Psoas muscle (tissue), 8 donors: Measurements from ENCODE around the gene EXOC7. TPM values are rescaled to one million over a fixed set of nuclear protein-coding genes. Genes with fewer than 3 reads are reported as not detected.

ENCODE experiments used
- ATAC-seq, 4 donors: fragments of 200-7000 bp; cut with Tn5 transposase; one replicate each; pipeline ENCODE4 v1.9.1; 2020; ENCODE audit warnings: moderate library complexity in 3 of 4, mild to moderate bottlenecking in 2 of 4
- DNase-seq, 2 donors: peaks; one replicate each; pipeline ENCODE4 v3.0.0-alpha.2; 2020
- H3K27ac ChIP-seq: fragments of 200-600 bp; one replicate; pipeline ENCODE4 v1.8.0; 2022
- H3K27me3 ChIP-seq, 3 donors: fragments of 200-600 bp in 1 of 3; one replicate each; pipeline versions ENCODE4 v1.6.1 to v1.8.0; 2013 to 2022; ENCODE audit warnings: low read length in 2 of 3, mild to moderate bottlenecking in 2 of 3, moderate library complexity in 1 of 3; ENCODE audit not compliant: insufficient read depth in 3 of 3
- H3K36me3 ChIP-seq, 2 donors: fragments of 200-600 bp in 1 of 2; one replicate each; pipeline versions ENCODE4 v1.6.1 to v1.8.0; 2013 to 2022; ENCODE audit warnings: low read depth in 1 of 2, mild to moderate bottlenecking in 1 of 2, moderate library complexity in 1 of 2; ENCODE audit not compliant: insufficient read depth in 1 of 2
- H3K4me1 ChIP-seq: fragments of 200-600 bp; one replicate; pipeline ENCODE4 v1.8.0; 2022
- H3K4me3 ChIP-seq: fragments of 200-600 bp; one replicate; pipeline ENCODE4 v1.8.0; 2022; ENCODE audit warnings: mild to moderate bottlenecking
- H3K9me3 ChIP-seq: fragments of 200-600 bp; one replicate; pipeline ENCODE4 v1.8.0; 2022
- CTCF ChIP-seq: fragments of 200-600 bp; IDR thresholded peaks from one replicate; pipeline ENCODE4 v1.8.0; 2022; ENCODE audit warnings: antibody characterized with exemption
- WGBS, 3 donors: extraction: QIAGEN DNeasy Blood & Tissue Kit; methylation state at CpG; one replicate each; pipeline versions ENCODE4 v1.1.6 to v1.1.7; 2013; 5-methylcytosine and 5-hydroxymethylcytosine counted together
- intact Hi-C, 2 donors: fragments of 100-400 bp; cut with DNase I; formaldehyde crosslinking; loops; one replicate each; pipeline versions ENCODE4 v1.11.0 to v1.14.2; 2022
- polyA plus RNA-seq, 3 donors: library from polyadenylated mRNA; stranded (reverse); fragments of 200-250 nt; gene quantifications; one replicate each; pipeline ENCODE4 v1.2.3, GENCODE V29; 2013
- total RNA-seq, 4 donors: library from RNA; stranded (reverse); fragmentation: NEBNext Ultra II Directional in 2 of 4; extraction: Animal tissue kit (Norgen Biotek cat#: 25700) in 2 of 4; gene quantifications; one replicate each; pipeline versions ENCODE4 v1.2.1 to v1.2.4, GENCODE V29; 2021 to 2023
- donor health status: healthy with polysubstance abuse.
- donor health status: DM: no; HTN: no; CAD: no; lungs with moderate emphysema.
- donor health status: Bipolar disorder and iron deficiency.
- donor health status: healthy.
- donor health status: DM: yes; HTN: yes; CAD: no.
- donor health status: DM: no; HTN: no; CAD: no.
- donor health status: DM: no; HTN: no; CAD: no.
- donor health status: DM: yes; HTN: yes; CAD: no.

EXOC7 gene
- total and polyA plus RNA-seq, 7 donors = 26.3 to 61.0 (median 56.0) TPM

DNA sequence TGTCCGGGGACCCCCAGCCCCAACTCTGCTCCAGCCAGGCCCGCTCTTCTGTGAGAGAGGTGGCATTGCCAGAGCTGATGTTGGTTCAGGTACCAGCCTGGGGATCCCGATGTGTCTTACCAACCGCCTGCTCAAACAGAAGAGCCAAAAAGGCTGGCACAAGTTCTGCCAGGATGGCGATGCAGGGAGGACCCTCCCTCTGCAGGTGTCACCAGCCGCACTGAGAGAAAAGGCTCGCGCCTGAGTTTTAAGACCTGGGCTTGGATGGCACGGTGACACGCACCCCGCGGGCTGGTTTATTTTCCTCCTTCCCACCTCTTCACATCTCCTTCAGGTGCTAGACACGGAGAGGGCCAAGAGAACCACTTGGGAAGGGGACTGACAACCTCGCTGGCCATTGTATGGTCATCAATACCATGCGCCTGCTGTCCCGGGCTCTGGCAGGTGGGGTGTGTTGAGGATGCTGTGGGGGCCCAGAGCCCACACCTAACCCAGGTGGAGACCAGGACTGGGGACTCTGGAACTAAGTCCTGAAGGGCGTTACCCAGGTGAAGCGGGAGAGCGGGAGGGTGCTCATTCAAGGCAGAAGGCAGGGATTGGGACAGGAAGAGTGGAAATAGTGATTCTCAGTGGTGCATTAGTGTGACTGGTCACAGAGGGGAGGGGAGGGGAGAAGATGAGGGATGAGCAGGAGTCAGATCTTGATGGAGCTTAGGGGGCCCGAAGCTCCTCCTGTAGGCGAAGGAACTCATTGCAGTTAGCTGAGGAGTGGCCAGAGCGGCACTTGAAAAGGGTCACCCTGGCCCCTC, 21.2 kb upstream of the EXOC7 start:
- DNase-seq (no peak), ATAC-seq (no peak)
- H3K36me3 ChIP-seq = no peaks in the 10 kb centered on the region
- H3K27ac ChIP-seq = no peak overlapping the region
- TF ChIP-seq CTCF = no peak
- no peaks in the 10 kb centered on the region for H3K27me3 ChIP-seq
- intact Hi-C loops = loop anchor here in 1 of 2 donors (5.0 kb wide), 1 partner anchor 173 kb away; no protein-coding TSS in a partner anchor
- no peaks in the 10 kb centered on the region for H3K9me3 ChIP-seq
- H3K4me1 ChIP-seq = no peaks in the 10 kb centered on the region
- WGBS, 3 donors = 80 to 89% (median 87%) methylated on average over 21 to 22 of the region's 22 CpGs
- H3K4me3 ChIP-seq = no peak overlapping the region

GRCh38 chr17:76123749-76124581, 20.4 kb upstream of the EXOC7 start:
- H3K4me1 ChIP-seq = no peaks in the 10 kb centered on the region
- 67 to 83% (median 79%) methylated on average over 9 of the region's 9 CpGs for WGBS, 3 donors
- intact Hi-C loops = loop anchor here (2.0 to 5.0 kb wide), 2 partner anchors 57 to 173 kb away; no protein-coding TSS in a partner anchor

DNA sequence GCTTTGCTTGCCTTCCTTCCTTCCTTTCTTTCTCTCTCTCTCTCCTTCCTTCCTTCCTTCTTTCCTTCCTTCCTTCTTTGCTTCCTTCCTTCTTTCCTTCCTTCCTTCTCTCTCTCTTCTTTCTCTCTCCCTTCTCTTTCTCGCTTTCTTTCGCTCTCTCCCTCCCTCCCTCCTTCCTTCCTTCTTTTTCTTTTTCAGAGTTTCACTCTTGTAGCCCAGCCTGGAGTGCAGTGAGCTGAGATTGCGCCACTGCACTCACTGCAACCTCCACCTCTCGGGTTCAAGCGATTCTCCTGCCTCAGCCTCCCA, 19.6 kb upstream of the EXOC7 start:
- DNase-seq (no peak), ATAC-seq (no peak)
- Histone ChIP-seq H3K36me3 (no peaks in the 10 kb centered on the region), H3K27me3 (no peaks in the 10 kb centered on the region), H3K27ac (no peak overlapping the region), H3K4me1 (no peaks in the 10 kb centered on the region), H3K4me3 (no peak overlapping the region), H3K9me3 (no peaks in the 10 kb centered on the region)
- intact Hi-C loops = loop anchor here (2.0 to 5.0 kb wide), 2 partner anchors 58 to 174 kb away; no protein-coding TSS in a partner anchor
- TF ChIP-seq CTCF = no peak
- WGBS, 3 donors = 74 to 87% (median 85%) methylated on average over 5 of the region's 5 CpGs

More at GRCh38 chr17:76123749-76124581, 20.4 kb upstream of the EXOC7 start:
- H3K27me3 ChIP-seq = no peaks in the 10 kb centered on the region
- H3K27ac ChIP-seq = no peak overlapping the region
- H3K36me3 ChIP-seq = no peaks in the 10 kb centered on the region
- ATAC-seq = no peak
- H3K9me3 ChIP-seq = no peaks in the 10 kb centered on the region
- no peak overlapping the region for H3K4me3 ChIP-seq
- DNase-seq = no peak
- TF ChIP-seq CTCF = no peak

- DNase-seq = peak in 1 of 2 donors; percentile 47
- intact Hi-C loops = loop anchor here (2.0 to 5.0 kb wide), 2 partner anchors 58 to 175 kb away; no protein-coding TSS in a partner anchor
These were observed 19.0 kb upstream of the EXOC7 start for GRCh38 chr17:76122431-76123190.

More at GRCh38 chr17:76122431-76123190, 19.0 kb upstream of the EXOC7 start:
- no peaks in the 10 kb centered on the region for H3K36me3 ChIP-seq
- TF ChIP-seq CTCF = no peak
- H3K4me3 ChIP-seq = no peak overlapping the region
- no peaks in the 10 kb centered on the region for H3K4me1 ChIP-seq
- 86 to 89% (median 88%) methylated on average over 19 to 24 of the region's 24 CpGs for WGBS, 3 donors
- no peak for ATAC-seq
- H3K27me3 ChIP-seq = no peaks in the 10 kb centered on the region
- H3K27ac ChIP-seq = no peak overlapping the region
- no peaks in the 10 kb centered on the region for H3K9me3 ChIP-seq
